EH (cell line): ENCODE data around the gene BRMS1L.
"Not testable (repeated sequence)": the region's sequence is repeated elsewhere in the genome, so short reads cannot be mapped to it uniquely, and the experiment has no call there.

Source experiments
- DNase-seq: peaks from one replicate; pipeline ENCODE4 v3.0.0-alpha.2; 2015; ENCODE audit warnings: low read depth

BRMS1L gene

GRCh38 chr14:35826218-35826951 lies at the start of gene BRMS1L:
Gene BRMS1L (plus strand): TSS chr14:35826338. CDS start chr14:35826517, 179 bp downstream.
- peak; percentile 99 for DNase-seq

DNA sequence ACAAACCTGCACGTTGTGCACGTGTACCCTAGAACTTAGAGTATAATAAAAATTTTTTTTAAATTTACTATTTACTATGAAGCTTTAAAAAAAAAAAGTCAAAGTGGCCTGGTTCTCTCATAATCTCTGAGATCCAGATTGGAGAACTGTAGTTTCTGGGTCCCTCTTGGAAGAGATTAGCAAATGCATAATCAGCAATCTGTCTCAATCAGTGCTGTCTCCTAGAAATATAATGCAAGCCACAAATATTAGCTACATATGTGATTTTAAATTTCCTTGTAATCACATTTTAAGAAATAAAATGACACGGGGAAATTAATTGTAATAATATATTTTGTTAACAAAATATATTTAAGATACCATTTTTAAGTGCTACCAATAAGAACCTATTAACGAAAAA lies 49.3 kb upstream of the BRMS1L start:
- no peak for DNase-seq

DNA sequence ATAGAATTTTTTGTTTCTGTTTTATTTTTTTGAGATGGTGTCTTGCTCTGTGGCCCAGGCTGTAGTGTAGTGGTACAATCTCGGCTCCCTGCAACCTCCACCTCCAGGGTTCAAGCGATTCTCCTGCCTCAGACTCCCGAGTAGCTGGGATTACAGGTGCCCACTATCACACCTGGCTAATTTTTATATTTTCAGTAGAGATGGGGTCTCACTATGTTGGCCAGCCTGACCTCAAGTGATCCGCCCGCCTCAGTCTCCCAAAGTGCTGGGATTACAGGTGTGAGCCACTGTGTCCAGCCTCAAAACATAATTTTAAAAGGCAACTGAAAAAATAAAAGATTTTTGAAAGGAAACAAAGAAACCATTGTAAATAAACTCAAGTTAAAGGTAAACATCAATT lies 48.6 kb upstream of the BRMS1L start:
- DNase-seq, result not testable (repeated sequence)

- DNase-seq, result no peak
Observed at GRCh38 chr14:35779368-35779767, 46.8 kb upstream of the BRMS1L start.

- no peak for DNase-seq
Observed at GRCh38 chr14:35783699-35784098, 42.4 kb upstream of the BRMS1L start.

DNA sequence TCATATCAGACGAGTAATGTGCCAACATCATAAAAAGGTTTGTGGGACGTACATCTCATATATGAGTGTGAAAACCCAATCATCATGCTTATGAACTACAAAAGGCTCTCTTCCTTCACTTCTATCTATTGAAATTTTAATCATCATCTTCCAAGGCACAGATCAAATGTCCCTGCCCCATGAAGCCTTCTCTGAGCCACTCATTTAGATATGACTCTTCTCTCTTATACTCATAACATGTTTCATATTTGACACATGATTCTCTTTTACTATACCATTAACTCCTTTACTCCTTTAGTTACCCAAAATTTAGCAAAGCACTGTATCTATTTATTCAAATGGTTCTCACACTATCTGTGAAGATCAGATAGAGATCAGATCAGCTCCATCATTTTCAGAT lies 39.3 kb upstream of the BRMS1L start:
- DNase-seq, result no peak

- DNase-seq, result peak; percentile 37
Observed at GRCh38 chr14:35789651-35790050, 36.5 kb upstream of the BRMS1L start.

DNA sequence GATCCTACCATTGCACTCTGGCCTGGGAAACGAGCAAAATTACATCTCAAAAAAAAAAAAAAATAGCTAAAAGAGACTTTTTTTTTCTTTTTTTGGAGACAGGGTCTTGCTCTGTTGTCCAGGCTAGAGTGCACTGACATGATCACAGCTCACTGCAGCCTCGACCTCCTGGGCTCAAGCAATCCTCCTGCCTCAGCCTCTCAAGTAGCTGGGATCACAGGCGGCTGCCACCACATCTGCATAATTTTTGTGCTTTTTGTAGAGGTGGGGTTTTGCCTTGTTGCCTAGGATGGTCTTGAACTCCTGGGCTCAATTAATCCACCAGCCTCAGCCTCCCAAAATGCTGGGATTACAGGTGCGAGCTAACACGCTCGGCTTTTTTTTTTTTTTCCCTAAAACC lies 28.3 kb upstream of the BRMS1L start:
- no peak for DNase-seq

- DNase-seq, result no peak
Observed at GRCh38 chr14:35806006-35806907, 19.9 kb upstream of the BRMS1L start.

DNA sequence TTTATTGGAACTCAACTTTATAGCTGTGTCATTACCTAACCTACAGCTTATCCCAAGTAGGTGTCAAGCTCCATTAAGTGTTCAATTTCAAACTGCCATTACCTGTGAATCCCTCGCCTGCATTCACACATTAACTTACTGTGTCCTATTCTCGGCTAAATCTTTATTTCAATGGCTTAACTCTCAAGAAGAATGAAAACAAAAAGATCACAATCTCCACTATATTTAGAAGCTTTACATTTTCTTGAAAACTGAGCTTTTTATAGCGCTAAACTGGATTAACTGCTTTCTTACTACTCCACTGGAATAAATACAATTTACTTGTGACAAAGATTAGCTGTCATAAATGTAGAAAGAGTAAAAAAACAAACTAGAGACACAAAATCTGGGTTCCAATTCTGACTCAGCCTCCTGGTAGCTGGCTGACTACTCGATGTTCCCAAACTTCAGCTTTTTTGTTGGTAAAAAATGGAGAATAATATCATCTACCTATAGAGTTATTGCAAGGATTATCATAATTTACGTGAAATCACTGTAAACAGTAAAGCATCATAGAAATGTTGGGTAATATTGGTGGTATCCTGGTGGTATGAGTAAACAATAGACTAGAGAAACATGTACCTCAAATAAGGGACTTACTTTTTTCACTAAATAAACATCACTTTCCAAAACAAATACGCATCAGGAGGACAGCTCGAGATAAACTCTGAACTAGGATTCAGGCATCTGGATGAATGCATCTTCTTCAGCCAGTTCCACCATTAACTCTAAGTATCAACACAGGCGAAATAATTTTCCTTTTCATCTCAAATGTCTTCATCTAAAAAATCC lies 18.8 kb upstream of the BRMS1L start:
- no peak for DNase-seq

- DNase-seq, result peak; percentile 6
Observed at GRCh38 chr14:35808076-35808637, 18.0 kb upstream of the BRMS1L start.

GRCh38 chr14:35808638-35809563 lies 17.2 kb upstream of the BRMS1L start, which contains the start of gene RALGAPA1:
Gene RALGAPA1 (minus strand): TSS chr14:35809295. CDS start chr14:35808835, 460 bp downstream.
- DNase-seq, result peak; percentile 97

DNA sequence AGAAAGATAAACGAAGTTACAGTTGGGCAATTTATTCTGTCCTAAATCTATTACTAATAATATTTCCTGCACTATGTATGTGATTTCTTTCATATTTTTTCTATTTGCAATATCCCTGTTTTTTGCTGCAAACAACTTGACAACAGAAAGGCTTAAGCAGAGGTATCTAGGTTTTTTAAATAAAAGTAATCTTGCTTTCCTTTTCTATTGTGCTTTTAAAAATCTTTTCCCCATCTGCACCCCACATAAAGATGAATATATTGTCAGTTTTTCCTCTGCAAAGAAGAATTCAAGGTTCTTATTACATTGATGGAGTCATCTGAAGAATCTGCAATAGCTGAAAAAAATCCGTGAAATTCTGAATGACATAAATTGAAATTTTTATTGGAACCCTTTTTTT lies 16.5 kb upstream of the BRMS1L start:
- no peak for DNase-seq

DNA sequence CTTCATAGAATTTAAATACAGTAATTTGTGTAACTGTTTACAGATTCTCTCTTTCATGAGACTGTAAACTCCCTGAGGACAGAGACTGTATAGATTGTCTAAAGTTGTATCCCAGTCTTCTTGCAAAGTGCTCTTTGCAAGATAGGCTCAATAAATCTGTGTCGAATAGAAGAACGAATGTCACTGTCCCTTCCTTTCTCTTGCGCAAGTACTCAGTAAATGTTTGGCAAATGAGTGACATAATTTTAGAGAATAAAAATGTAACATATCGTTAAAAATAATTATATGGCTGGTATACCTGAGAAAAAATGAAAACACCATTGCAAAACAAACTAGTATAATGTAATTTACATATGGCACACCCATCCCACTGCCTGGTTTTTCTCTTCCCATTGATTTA lies 15.2 kb upstream of the BRMS1L start:
- DNase-seq, result no peak

DNA sequence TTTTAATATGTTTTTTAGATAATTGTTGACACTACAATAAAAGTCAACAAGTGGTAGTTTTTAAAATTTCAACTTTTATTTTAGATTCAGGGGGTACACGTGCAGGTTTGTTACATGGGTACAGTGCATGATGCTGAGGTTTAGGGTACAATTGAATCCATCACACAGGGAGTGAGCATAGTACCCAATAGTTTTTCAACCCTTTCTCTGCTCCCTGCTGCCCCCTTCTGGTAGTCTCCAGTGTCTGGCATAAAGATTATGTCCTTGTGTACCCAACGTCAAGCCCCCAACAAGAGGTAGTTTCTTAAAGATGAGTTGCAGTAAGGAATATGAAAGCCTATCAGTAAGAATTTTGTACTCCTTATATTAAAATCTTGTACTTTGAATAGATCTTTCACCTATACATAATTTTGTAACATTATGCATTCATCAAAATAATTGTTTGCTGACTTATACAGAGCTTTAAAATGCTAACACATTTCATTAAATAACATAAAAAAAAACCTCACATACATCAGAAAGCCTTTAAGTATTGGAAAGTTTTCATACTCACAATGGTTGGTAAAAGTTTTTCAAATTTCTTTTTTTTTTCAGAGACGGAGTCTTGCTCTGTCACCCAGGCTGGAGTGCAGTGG lies 11.7 kb upstream of the BRMS1L start:
- peak; percentile 58 for DNase-seq

DNA sequence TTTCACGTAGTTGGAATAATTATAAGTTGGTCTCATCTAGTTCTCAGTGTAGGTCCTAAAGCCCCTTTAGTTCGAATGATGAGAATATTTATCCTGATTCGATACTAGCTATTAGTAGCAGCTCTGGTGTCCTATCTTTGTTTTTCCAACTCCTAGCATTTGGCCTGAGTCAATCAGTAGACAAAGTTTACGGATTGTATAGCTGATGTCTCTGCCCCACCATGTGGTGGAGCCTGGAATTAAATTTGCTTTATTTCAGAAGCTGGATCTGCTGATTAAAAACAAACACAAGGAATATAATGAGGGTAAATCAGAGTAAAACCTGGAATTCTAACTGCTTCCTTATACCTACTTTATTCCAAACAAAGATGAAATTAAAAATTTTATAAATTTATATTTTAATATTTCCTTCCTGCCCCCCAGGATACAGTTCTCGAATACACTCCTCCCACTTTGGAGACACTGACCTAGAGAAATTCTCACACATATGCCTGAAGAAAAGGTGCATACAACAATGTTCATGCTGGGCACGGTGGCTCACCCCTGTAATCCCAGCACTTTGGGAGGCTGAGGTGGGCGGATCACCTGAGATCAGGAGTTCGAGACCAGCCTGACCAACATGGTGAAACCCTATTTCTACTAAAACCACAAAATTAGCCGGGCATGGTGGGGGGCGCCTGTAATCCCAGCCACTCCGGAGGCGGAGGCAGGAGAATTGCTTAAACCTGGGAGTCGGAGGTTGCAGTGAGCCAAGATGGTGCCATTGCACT lies 7.6 kb upstream of the BRMS1L start:
- DNase-seq, result peak; percentile 58

- DNase-seq, result no peak
Observed at GRCh38 chr14:35819591-35820540, 6.3 kb upstream of the BRMS1L start.
